Stimulated activated naive CD8-positive, alpha-beta T cell treated with anti-CD3 and anti-CD28 coated beads, Interleukin-15, amount 100 ng/mL, for 72 hours (primary cell): Measurements from ENCODE around the gene TRPT1.
"Not testable (repeated sequence)": the region's sequence is repeated elsewhere in the genome, so short reads cannot be mapped to it uniquely, and the experiment has no call there.

Experiments used
- ATAC-seq: fragments of 150-1000 bp; cut with Tn5 transposase; 2 replicates; pipeline ENCODE4 v1.10.0; 2021; ENCODE audit warnings: mild to moderate bottlenecking, moderate library complexity
- DNase-seq, 2 donors: peaks; one replicate each; pipeline ENCODE4 v3.0.0; 2021 to 2022
- H3K27ac Mint-ChIP-seq, 2 donors: one replicate each; pipeline ENCODE4 v1.8.0; 2022; ENCODE audit warnings: mild to moderate bottlenecking in 2 of 2, mixed read lengths in 2 of 2, moderate library complexity in 2 of 2
- H3K27me3 Mint-ChIP-seq: one replicate; pipeline ENCODE4 v1.8.0; 2022; ENCODE audit warnings: mixed read lengths
- H3K4me1 Mint-ChIP-seq: one replicate; pipeline ENCODE4 v1.8.0; 2022; ENCODE audit warnings: mild to moderate bottlenecking, mixed read lengths
- H3K4me3 Mint-ChIP-seq, 2 donors: one replicate each; pipeline ENCODE4 v1.8.0; 2022; ENCODE audit warnings: mild to moderate bottlenecking in 2 of 2, mixed read lengths in 2 of 2, moderate library complexity in 1 of 2
- H3K9me3 Mint-ChIP-seq, 2 donors: one replicate each; pipeline ENCODE4 v1.8.0; 2022; ENCODE audit warnings: mixed read lengths in 2 of 2

Gene TRPT1

DNA sequence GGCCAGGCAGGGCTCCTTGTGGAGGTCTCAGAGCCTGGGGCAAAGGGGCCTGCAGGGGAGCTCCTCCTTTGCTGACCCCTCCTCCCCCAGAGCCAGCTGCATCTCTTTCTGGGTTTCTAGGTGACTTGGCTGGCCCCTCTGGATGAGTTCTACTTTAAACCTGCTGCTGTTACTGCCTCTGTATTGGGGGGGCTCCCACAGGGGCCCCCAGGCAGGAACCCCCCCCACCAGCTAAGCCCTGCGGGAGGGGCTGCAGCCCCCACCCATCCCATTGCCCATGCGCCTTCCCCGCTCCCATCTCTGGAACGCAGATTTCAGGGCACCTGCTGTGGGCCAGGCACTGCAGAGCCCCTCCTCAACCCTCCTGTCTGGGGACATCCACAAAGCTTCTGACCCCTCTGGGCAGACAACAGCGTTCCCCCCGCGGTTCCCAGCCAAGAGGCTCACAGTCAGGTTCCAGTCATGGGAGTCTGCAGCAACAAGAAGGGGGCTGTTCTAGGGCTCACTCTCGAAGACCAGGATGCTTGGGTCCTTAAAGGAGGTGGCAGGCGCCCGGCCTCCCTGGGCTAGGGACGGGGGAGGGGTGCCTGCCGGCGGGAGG is 24.5 kb upstream of the TRPT1 start:
- Mint-ChIP-seq H3K4me3 (peak overlapping the region; percentile 83 to 85), H3K4me1 (peaks cover 60% of the 10 kb centered on the region), H3K27ac (no peak overlapping the region), H3K27me3 (no peaks in the 10 kb centered on the region), H3K9me3 (no peaks in the 10 kb centered on the region)
- ATAC-seq (peak; percentile 1), DNase-seq (no peak)

DNA sequence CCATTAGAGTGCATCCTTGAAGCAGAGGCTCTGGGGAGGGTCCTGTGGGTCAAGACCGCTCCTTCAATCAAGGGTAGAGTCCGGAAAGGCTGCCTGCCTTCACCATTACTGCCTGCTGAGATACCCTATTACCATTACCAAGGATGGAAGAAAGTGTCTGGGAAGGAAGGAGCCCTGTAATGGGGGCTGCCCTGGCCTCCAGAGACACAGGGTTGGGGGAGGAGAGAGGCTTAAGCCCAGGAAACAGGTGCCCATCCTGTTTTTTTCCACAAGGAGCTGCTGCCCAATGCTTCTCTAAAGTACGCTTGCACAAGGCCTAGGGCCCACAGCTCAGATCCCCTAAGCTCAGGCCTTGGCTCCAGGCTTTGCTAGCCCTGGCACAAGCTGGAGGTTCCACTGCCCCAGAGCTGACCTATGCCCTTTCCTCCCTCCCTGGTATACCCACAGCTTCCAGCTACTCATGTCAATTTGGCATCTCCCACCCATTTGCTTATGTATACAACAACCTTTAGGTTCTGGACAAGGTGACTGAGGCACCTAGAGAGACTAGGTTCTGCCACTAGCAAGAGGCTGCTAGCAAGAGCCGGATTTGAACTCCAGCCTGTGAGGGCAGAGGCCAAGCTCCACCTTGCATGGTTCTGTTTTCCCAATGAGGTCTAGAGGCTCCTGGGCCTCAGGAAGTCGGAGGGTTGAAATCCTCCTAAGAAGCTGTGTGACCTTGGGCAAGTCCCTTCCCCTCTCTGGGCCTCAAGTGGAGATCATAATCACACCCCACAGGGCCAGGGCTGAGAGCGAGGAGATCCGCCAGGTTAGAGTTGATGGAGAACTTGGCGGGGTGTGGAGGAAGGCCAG is 23.8 kb upstream of the TRPT1 start:
- H3K27ac Mint-ChIP-seq = peak overlapping the region in 1 of 2 donors; percentile 15
- DNase-seq = no peak
- H3K9me3 Mint-ChIP-seq = no peaks in the 10 kb centered on the region
- peaks cover 66% of the 10 kb centered on the region for H3K4me1 Mint-ChIP-seq
- H3K27me3 Mint-ChIP-seq = no peaks in the 10 kb centered on the region
- ATAC-seq = no peak
- H3K4me3 Mint-ChIP-seq = peak overlapping the region in 1 of 2 donors; percentile 61

DNA sequence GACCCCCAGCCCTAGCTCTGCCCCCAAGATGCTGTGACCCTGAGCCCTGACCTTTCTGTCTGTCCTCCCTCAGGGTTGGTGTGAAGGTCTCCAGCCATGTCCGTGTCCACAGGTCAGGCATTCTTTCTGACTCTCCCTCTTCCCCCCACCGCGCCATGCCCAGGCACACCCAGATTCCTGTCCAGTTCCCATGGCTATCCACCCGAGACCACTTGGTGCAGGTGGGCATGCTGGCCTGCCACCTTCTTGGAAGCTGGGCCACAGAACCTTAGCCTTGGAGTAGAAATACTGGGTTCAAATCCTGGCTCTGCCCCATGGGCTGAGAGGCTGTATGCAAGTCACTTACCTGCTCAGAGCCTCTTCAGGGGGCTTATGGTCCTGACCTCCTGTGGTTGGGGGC is 23.1 kb upstream of the TRPT1 start:
- H3K27ac Mint-ChIP-seq = no peak overlapping the region
- no peak for DNase-seq
- no peak overlapping the region for H3K4me3 Mint-ChIP-seq

DNA sequence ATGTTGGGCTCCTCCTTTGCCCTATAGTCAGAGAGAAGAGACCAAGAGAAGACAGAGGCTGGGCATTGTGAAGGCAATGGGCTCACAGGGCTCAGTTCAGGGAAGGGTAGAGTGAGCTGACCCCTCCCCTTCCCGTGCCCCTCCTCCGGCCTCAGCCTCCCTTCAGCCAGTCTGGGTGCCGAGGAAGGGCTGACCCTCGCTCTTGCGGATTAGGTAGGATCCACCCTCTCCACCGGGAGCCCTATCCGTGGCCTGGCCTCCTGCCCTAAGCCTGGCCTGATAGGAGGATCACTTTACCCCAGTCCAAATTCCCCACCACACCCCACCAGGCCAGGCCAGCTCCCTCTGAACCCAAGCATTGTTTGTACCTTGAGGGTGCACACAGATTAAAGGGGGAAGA is 22.6 kb upstream of the TRPT1 start:
- H3K9me3 Mint-ChIP-seq = no peaks in the 10 kb centered on the region
- ATAC-seq (no peak), DNase-seq (no peak)
- no peak overlapping the region for H3K27ac Mint-ChIP-seq
- peaks cover 71% of the 10 kb centered on the region for H3K4me1 Mint-ChIP-seq
- no peak overlapping the region for H3K4me3 Mint-ChIP-seq
- no peaks in the 10 kb centered on the region for H3K27me3 Mint-ChIP-seq

More for the DNA sequence above, 23.1 kb upstream of the TRPT1 start:
- no peaks in the 10 kb centered on the region for H3K27me3 Mint-ChIP-seq
- ATAC-seq = no peak
- H3K4me1 Mint-ChIP-seq = peaks cover 71% of the 10 kb centered on the region
- H3K9me3 Mint-ChIP-seq = no peaks in the 10 kb centered on the region

DNA sequence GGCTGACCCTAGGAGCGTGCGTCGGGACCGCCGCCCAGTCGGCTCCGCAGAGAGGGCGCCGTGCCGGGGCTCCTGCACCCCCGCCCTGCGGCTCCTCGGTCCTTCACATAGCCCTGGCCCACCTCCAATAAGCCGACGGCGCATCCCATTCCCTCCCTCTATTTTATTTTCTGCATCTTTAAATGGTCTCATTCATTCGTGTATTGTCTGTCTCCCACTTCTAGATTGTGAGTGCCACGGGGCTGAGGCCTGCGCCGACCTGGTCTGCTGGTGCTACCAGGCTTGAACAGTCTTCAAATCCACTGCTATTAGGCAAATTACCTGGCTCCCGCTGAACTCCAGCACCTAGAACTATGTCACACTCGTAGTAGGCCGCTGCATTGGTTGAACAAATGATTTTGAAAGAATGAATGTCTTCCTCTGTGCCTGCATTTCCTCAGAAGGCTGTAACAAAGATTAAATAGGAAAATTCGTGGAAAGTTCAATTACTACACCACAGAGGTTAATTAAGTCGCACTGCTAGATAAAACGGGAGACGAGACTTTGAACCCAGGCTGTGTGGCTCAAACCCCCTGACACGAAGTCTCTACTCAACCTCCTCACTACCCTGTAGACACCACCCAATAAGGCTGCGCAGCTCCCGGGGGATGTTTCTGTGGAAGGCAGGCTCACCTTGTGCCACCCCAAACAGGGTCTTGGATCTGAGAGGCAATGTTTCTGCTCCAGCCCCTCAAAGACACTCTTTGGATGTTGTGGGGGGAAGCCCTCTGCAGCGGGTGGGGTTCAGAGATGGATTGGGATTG is 21.9 kb upstream of the TRPT1 start:
- ATAC-seq = no peak
- H3K27me3 Mint-ChIP-seq = no peaks in the 10 kb centered on the region
- H3K4me3 Mint-ChIP-seq = peak overlapping the region; percentile 62 to 90
- H3K9me3 Mint-ChIP-seq = no peaks in the 10 kb centered on the region
- peaks cover 72% of the 10 kb centered on the region for H3K4me1 Mint-ChIP-seq
- DNase-seq = no peak
- H3K27ac Mint-ChIP-seq = no peak overlapping the region

DNA sequence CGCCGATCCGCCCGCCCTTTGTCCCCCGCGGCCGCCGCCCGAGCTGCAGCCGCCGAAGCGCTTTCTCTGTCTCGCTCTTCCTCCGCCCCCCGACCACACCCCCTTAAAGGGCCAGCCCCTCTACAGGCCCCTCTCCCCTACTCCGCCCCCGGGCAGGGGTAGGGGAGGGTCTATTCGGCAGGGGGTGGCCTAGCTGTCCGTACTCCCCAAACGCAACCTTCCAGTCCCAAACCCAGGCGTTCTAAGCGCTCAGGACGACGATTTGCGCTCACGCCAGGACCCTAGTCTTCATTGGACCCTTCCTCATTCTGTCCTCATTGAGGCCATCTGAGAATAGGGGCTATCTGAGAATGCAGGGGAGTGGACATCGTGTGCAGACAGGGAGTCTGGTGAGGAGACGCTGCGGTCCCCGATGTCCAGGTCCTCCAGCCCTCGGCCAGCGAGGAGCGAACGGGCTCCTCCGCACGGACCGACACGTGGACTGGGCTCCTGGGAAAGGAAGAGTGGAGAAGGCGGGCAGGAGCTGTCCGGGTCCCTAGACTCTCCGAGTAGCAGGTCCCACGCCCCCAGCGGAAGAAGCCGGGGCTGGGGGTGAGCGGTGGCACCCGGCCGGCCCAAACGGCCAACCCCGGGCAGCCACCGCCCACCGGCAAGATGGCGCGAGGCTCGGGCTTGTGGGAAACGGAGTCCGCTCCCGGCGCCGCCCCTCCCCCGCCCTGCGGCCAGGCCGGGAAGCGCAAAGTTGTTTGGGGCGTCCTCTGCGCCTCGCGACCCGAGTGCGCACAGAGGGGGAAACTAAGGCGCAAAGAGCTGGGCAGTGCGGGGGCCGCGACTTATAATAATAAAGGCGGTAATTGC is 21.1 kb upstream of the TRPT1 start, which contains the start of gene PPP1R14B:
PPP1R14B (minus strand) TSS at position 73 of the 858 bp plus-strand sequence. CDS start 270 bp downstream, outside the sequence.
- DNase-seq (peak; percentile 77), ATAC-seq (peak; percentile 66)
- peaks cover 72% of the 10 kb centered on the region for H3K4me1 Mint-ChIP-seq
- peak within 1 kb of the TSS; percentile 95 to 96 for H3K27ac Mint-ChIP-seq
- no peaks in the 10 kb centered on the region for H3K27me3 Mint-ChIP-seq
- H3K4me3 Mint-ChIP-seq = peak within 1 kb of the TSS; percentile 95 to 96
- H3K9me3 Mint-ChIP-seq = no peaks in the 10 kb centered on the region

DNA sequence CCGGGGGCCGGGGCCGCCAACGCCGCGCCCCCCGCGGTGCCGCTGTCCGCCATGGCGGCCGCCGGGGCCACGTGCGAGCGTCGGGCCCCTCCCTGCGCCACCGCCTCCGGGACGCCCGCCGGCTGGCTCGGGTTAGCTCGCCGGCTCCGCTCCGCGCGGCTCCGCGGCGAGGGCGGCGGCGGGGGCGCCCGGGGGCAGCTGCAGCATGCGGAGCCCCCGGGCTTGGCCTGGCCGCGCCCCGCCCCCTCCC is 20.6 kb upstream of the TRPT1 start:
- ATAC-seq = peak; percentile 13
- not testable (repeated sequence) for H3K9me3 Mint-ChIP-seq, H3K27ac Mint-ChIP-seq, H3K27me3 Mint-ChIP-seq, DNase-seq
- Mint-ChIP-seq H3K4me3 (peak overlapping the region; percentile 76 to 90), H3K4me1 (peaks cover 68% of the 10 kb centered on the region)

DNA sequence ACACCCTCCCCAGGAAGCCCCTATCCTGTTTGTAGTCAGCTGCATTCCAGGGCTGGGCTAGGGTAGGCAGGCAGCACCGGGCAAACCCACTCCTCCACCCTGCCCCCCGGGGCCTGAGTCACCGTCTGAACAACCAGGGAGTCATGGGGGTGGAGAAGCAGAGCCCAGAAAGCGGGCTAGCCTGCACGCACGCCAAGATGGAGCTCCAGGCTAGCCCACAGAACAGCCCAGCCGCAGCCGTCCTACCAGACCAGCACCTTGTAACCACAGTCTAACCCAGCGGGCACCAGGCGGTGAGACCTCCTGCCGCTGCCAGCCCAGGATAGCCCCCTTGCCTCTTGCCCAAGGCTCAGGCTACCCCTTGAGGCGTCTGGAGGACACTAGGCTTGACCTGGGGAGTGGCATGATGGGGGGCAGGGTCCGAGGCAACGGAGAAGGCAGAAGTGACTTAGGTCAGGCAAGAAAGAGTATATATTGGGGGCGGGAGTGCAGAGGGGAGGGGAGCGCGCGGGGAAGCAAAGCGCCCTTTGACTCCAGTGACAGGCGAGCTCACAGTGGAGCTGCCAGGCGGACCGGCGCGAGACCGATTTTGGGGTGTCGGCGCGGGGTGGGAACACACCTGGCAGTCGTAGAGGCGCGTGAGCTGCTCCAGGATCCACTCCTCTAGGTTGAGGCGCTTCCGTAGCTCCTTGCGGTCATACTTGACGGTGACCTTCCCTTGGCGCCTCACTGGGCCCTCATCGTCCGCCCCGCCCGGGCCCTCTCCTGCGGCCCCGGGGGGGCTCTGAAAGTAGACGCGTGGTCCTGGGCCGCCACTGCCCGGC is 20.0 kb upstream of the TRPT1 start:
- DNase-seq (peak; percentile 48 to 80), ATAC-seq (peak; percentile 33)
- peak overlapping the region; percentile 95 to 96 for H3K27ac Mint-ChIP-seq

DNA sequence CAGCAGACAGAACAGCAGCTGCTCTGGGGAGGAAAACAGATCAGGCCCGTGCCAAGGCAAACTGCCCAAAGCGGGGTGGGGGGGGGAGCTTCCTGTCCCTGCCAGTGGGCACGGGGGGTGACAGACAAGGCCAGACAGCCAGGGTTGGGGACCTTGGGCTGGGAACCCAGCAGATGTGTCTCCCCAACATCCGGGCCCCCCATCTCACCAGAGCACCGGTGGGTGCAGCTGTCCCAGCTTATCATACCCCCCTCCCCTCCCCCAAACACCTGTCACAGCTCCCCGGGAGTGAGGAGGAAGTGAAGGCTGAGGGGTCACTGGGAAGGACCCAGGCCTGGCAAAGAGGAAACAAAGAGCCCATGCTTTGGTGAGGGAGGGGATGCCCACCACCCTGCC is 19.4 kb upstream of the TRPT1 start:
- no peak for ATAC-seq
- Mint-ChIP-seq H3K27ac (peak overlapping the region; percentile 48 to 96), H3K9me3 (no peaks in the 10 kb centered on the region), H3K4me3 (peak overlapping the region; percentile 95 to 96), H3K4me1 (peaks cover 65% of the 10 kb centered on the region), H3K27me3 (no peaks in the 10 kb centered on the region)
- no peak for DNase-seq

More for the DNA sequence above, 20.0 kb upstream of the TRPT1 start:
- no peaks in the 10 kb centered on the region for H3K9me3 Mint-ChIP-seq
- H3K4me1 Mint-ChIP-seq = peaks cover 68% of the 10 kb centered on the region
- H3K27me3 Mint-ChIP-seq = no peaks in the 10 kb centered on the region
- peak overlapping the region; percentile 95 to 96 for H3K4me3 Mint-ChIP-seq

DNA sequence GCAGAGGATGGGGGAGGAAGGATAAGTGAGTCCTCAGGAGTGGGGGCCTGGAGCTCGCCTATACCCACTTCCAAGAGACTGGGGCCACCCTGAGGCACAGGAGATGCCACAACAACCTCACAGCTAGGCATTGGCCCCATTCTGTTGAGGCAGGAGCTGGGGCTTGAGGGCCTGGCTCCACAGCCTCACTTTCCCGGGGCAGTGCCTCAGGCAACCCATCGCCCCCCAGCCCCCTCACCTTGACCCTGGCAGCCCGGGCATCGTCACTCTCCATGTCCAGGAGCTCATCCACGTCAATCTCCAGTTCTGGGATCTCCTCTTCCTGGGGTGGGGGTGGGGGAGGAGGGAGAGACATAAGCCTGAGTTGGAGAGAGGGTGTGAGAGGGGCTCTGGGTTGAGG is 19.0 kb upstream of the TRPT1 start:
- DNase-seq (no peak), ATAC-seq (no peak)
- H3K27ac Mint-ChIP-seq = peak overlapping the region; percentile 42 to 96
- H3K4me3 Mint-ChIP-seq = peak overlapping the region; percentile 95 to 96
- H3K4me1 Mint-ChIP-seq = peaks cover 65% of the 10 kb centered on the region
- H3K27me3 Mint-ChIP-seq = no peaks in the 10 kb centered on the region
- H3K9me3 Mint-ChIP-seq = no peaks in the 10 kb centered on the region

DNA sequence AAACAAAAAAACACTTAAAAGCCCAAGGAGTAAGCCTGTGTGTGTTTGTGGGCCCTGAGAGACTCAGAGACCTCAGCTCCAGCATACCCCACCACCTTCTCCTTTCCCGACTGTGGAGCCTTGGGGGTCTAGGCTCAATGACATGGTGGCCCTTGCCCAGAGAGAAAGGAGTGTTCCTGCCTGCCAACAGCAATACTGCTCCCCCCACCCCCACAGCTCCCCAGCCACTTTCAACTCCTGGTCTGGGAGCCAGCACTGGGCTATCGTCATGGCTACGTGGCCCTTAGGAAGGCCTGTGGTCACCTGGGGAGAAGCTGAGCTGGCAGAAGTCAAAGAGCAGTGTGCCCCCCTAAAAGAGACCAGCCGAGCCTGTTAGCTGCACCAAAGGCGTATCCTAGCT is 18.1 kb upstream of the TRPT1 start:
- Mint-ChIP-seq H3K4me1 (peaks cover 64% of the 10 kb centered on the region), H3K9me3 (no peaks in the 10 kb centered on the region), H3K27me3 (no peaks in the 10 kb centered on the region), H3K27ac (peak overlapping the region; percentile 57 to 88), H3K4me3 (peak overlapping the region in 1 of 2 donors; percentile 21)
- ATAC-seq (no peak), DNase-seq (no peak)

DNA sequence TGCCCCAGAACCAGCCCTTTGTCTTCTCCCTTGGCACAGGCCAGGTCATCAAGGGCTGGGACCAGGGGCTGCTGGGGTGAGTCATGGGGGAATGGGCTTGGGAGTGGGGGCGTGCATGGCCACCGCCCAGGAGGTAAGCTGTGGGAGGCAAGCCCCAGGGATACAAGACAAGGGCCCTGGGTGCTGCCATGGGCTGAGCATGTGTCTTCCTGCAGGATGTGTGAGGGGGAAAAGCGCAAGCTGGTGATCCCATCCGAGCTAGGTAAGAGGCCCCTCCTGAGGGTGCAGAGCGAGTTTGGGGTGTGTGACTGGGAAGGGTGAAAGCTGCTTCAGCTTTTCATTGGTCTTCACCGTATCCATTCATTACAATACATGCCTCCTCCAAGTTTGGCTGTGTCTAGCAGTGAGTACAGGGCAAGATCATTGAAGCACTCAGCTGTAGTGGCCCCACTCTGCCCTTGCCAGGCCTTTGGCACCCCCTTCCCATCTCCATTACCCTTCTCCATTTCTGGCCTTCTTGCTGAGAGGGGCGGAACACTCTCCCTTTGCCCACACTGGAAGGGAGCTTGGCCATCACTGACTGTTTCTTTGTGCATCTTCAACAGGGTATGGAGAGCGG is 17.4 kb upstream of the TRPT1 start:
- H3K9me3 Mint-ChIP-seq = no peaks in the 10 kb centered on the region
- H3K27me3 Mint-ChIP-seq = no peaks in the 10 kb centered on the region
- DNase-seq = no peak
- ATAC-seq = no peak
- peak overlapping the region; percentile 13 to 93 for H3K4me3 Mint-ChIP-seq
- no peak overlapping the region for H3K27ac Mint-ChIP-seq
- peaks cover 71% of the 10 kb centered on the region for H3K4me1 Mint-ChIP-seq

DNA sequence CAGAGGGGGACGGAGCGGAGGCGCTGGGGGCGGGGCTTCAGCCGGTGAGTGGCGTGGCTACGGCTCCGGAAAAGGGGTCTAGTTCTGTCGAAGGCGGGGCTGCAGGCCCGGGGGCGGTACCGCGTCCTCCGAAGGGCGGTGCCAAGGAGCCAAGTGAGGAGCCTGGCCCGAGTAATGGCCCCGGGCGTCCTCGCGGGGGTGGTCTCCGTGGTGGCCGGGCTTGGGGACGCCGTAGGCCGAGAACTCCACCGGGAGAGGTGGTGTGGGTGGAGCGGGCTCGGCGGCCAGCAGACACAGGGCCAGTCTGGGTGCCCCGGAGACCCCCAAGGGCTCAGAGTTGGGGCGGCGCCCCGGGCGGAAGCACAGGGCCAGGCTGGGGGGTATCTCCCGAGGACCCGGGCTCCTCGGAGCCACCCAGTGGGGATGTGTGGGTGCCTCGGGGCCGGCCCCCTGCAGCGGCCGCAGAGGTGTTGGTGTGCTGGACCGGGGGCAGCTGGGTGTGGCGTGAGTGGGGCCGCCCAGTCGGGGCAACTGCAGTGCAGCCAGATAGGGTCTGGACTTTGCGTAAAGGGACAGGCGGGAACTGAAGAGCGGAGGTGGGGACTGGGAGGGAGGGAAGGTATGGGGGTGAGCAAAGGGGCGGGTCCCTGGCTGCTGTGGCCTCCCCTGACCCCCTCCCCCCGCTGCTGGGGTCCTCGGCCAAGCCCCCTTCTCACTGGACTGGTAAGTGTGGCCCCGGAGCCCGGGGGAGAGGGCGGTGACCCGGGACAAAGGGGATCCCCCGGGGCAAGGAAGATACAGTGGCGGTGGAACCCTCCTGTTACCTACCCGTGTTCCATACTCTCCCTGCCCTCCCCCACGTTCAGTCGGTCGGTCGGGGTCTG is 15.7 kb upstream of the TRPT1 start:
- Mint-ChIP-seq H3K4me3 (peak overlapping the region; percentile 82 to 93), H3K4me1 (peaks cover 71% of the 10 kb centered on the region), H3K9me3 (no peaks in the 10 kb centered on the region), H3K27ac (peak overlapping the region; percentile 92 to 97), H3K27me3 (no peaks in the 10 kb centered on the region)
- DNase-seq (peak in 1 of 2 donors; percentile 52), ATAC-seq (peak; percentile 31)
